Activated naive CD8-positive, alpha-beta T cell treated with anti-CD3 and anti-CD28 coated beads, Interleukin-2, amount 10 ng/mL, durations not matched to agents 7 days and 5 days (primary cell): ENCODE measurements around the gene FYN. TPM values are rescaled to one million over a fixed set of nuclear protein-coding genes. Genes with fewer than 3 reads are reported as not detected.

Experiments used
- ATAC-seq: fragments of 150-1000 bp; cut with Tn5 transposase; one replicate; pipeline ENCODE4 v1.10.0; 2021; ENCODE audit warnings: low read depth, moderate library complexity
- POLR2A ChIA-PET: fragments of 350-600 bp; sonication (Branson Sonifier 250); formaldehyde crosslinking; loops from one replicate; lab custom pipeline; 2021; ENCODE audit warnings: antibody characterized with exemption; lab: Charles Lee
- DNase-seq: peaks from one replicate; pipeline ENCODE4 v3.0.0; 2021
- H3K27ac Mint-ChIP-seq: one replicate; pipeline ENCODE4 v1.8.0; 2022; ENCODE audit warnings: mild to moderate bottlenecking, mixed read lengths
- H3K27me3 Mint-ChIP-seq: one replicate; pipeline ENCODE4 v1.8.0; 2022; ENCODE audit warnings: mild to moderate bottlenecking, moderate library complexity, mixed read lengths
- H3K36me3 Mint-ChIP-seq: one replicate; pipeline ENCODE4 v1.8.0; 2021; ENCODE audit warnings: mild to moderate bottlenecking, mixed read lengths
- H3K4me1 Mint-ChIP-seq: one replicate; pipeline ENCODE4 v1.8.0; 2021; ENCODE audit warnings: mixed read lengths
- H3K4me3 Mint-ChIP-seq: one replicate; pipeline ENCODE4 v1.8.0; 2022; ENCODE audit warnings: mild to moderate bottlenecking, moderate library complexity, mixed read lengths
- H3K9me3 Mint-ChIP-seq: one replicate; pipeline ENCODE4 v1.8.0; 2021; ENCODE audit warnings: mixed read lengths
- total RNA-seq, 2 experiments: library from RNA; stranded (reverse); gene quantifications; one replicate each; pipeline ENCODE4 v1.2.3, GENCODE V29; 2021

The FYN gene
- total RNA-seq, 2 experiments from 2014 or later, result 363 to 409 TPM

DNA sequence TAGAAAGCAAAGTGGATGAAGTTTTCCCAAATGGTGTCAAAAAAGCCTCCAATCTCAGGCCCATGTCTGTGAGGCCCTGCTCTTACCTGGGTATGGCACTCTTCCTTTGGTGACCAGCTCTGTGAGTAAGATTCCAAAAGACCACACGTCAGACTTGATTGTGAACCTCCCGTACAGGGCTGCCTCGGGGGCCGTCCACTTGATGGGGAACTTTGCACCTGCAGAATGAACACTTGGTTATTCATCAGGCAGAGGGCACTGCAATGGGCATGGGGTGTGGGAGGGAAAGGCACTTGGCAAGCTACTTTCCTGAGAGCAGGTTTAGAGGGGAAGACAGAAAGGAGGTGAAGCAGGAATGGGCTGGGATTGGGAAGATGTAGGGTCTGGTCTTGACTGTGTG, 198.8 kb downstream of the FYN start:
- no peak overlapping the region for H3K4me3 Mint-ChIP-seq
- POLR2A ChIA-PET, result interaction anchor here (0.5 kb wide), 1 partner anchor 334 kb away, joined by 3 read pairs; no protein-coding TSS in a partner anchor
- ATAC-seq, result no peak
- no peak overlapping the region for H3K27ac Mint-ChIP-seq
- peaks cover 23% of the 10 kb centered on the region for H3K36me3 Mint-ChIP-seq
- no peaks in the 10 kb centered on the region for H3K27me3 Mint-ChIP-seq
- DNase-seq, result no peak
- H3K4me1 Mint-ChIP-seq, result no peaks in the 10 kb centered on the region
- H3K9me3 Mint-ChIP-seq, result no peaks in the 10 kb centered on the region

DNA sequence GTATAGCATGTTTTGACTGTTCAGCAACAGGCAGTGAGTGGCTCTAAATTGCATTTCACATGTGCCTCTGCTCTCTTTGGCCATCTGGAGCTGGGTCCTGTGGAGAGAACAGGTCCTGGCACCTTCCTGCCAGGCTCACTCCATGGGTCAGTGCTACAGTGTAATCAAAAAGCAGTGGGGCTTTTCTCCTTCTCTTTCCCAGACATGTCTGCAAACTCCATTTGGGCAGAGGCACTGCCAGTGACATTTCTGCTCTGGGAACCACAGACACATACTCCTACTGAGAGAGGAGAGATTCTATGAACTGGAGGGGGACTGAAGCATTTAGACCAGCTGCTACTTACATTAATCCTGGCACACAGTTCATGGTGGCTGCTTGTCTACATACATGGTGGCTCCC, 199.3 kb downstream of the FYN start:
- POLR2A ChIA-PET, result no interaction called here
- Mint-ChIP-seq H3K27ac (no peak overlapping the region), H3K36me3 (peaks cover 23% of the 10 kb centered on the region), H3K4me1 (no peaks in the 10 kb centered on the region), H3K9me3 (no peaks in the 10 kb centered on the region), H3K27me3 (no peaks in the 10 kb centered on the region), H3K4me3 (no peak overlapping the region)
- no peak for DNase-seq
- ATAC-seq, result no peak

DNA sequence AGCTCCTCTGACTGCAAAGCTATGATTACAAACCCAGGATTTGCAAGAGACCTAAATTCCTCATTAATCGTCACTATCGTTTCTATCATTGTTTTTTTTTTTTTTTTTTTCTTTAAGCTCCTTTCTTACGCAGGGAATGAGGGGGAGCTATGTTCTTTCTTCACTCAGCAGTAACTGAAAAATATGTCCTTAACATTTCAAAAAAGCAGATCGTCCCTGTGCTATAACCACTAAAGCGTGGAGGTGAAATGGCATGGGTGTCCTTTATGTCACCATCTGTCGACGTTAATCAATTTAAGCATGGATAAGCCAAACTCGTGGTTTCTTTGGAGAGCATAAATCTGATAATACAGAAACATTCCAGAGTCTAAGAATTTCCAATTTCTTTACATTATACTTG, 199.7 kb downstream of the FYN start:
- no peaks in the 10 kb centered on the region for H3K9me3 Mint-ChIP-seq
- no peak for DNase-seq
- H3K4me3 Mint-ChIP-seq, result no peak overlapping the region
- no peaks in the 10 kb centered on the region for H3K27me3 Mint-ChIP-seq
- no peaks in the 10 kb centered on the region for H3K4me1 Mint-ChIP-seq
- no peak for ATAC-seq
- H3K36me3 Mint-ChIP-seq, result peaks cover 24% of the 10 kb centered on the region
- POLR2A ChIA-PET, result interaction anchor here (0.6 kb wide), 1 partner anchor 152 kb away, joined by 3 read pairs; no protein-coding TSS in a partner anchor
- no peak overlapping the region for H3K27ac Mint-ChIP-seq

DNA sequence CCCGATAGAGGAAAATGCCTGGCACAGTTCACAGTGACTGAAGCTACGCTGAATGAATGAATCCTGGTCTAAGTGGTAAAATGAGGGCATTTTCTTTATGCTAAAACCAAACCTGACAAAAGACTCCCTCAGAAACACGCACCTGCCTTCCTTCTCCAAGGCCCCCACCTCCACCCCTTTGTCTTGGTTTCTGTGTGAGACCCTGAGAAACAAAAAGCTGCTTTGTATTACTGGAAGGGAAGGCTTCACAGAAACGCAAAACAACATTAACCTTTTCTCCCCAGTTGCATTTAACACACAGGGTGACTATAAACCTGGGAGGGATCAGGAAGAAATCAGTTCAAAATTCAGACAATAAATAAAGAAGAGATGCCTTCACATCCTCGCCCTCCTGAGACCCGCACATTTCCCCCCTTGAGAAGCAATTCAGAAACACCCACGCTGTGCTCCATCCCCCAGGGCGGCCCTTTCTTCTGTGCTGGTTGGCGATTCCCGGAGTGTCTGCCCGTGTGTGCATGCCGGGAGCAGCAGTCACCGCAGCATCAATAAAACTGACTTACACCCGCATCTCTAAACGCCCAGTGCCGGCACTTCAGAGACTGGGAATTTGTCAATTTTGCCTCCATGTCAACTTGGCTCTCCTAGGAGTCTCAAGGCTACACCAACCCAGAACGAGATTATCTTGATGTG, 200.3 kb downstream of the FYN start:
- peaks cover 29% of the 10 kb centered on the region for H3K36me3 Mint-ChIP-seq
- H3K4me1 Mint-ChIP-seq, result peaks cover 3% of the 10 kb centered on the region
- no peaks in the 10 kb centered on the region for H3K9me3 Mint-ChIP-seq
- no peak for DNase-seq
- H3K4me3 Mint-ChIP-seq, result no peak overlapping the region
- ATAC-seq, result no peak
- H3K27ac Mint-ChIP-seq, result peak overlapping the region; percentile 4
- H3K27me3 Mint-ChIP-seq, result no peaks in the 10 kb centered on the region
- POLR2A ChIA-PET, result interaction anchor here (0.6 kb wide), 1 partner anchor 151 kb away, joined by 3 read pairs; no protein-coding TSS in a partner anchor

DNA sequence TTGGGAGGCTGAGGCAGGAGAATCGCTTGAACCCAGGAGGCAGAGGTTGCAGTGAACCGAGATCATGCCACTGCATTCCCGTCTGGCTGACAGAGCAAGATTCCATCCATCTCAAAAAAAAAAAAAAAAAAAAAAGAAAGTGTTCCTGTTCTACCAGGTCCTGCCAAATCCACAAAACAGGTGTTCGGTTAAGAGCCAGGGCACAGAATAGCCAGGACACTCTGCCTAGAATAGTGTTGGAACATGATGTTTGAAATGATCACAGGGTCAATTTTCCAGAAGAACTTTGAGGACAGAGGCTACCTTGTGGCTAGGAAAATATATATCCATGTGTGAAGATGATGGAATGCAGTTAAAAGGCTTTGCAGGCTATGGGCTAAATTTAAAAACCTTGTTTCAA, 203.9 kb downstream of the FYN start:
- H3K4me3 Mint-ChIP-seq, result no peak overlapping the region
- H3K9me3 Mint-ChIP-seq, result no peaks in the 10 kb centered on the region
- H3K27ac Mint-ChIP-seq, result no peak overlapping the region
- POLR2A ChIA-PET, result no interaction called here
- peaks cover 4% of the 10 kb centered on the region for H3K4me1 Mint-ChIP-seq
- ATAC-seq (no peak), DNase-seq (no peak)
- H3K36me3 Mint-ChIP-seq, result peaks cover 39% of the 10 kb centered on the region
- no peaks in the 10 kb centered on the region for H3K27me3 Mint-ChIP-seq

DNA sequence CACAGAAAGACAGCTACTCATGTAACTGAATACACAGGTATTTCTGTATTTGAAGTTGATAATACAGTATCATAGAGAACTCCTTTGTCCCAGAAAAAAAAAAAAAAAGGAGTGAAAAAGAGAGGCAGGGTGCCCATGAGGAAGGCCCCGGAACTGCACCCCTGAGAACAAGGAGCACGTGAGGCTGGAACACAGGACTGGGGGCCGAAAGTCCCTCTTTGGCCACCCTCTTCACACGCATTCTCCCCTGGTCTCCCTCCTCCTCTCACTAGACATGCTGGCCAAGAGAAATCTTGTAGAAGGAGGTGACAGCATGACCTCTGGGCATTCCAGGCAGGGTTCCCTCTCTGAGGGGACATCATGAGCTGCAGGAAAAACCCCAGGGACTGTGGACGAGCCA, 204.8 kb downstream of the FYN start:
- H3K27ac Mint-ChIP-seq, result no peak overlapping the region
- POLR2A ChIA-PET, result no interaction called here
- ATAC-seq, result no peak

DNA sequence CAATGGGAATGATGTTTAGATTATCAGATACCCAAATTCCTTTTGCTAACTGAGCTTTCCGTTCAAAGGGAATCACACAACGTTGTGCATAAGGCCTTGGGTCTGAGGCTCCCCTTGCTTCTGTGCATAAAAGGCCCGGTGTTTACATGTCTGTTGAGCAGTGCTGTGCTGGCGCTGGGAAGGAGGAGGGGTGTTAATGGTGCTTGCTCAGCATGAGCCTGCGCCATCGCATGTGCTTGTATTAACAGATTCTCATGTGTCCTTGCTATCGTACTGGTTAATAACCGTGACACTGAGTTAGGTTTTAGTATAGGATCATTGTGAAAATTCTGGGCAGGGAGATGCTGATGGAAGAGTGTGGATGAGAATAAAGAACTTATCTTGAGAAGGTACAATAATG, 205.3 kb downstream of the FYN start:
- Mint-ChIP-seq H3K36me3 (peaks cover 32% of the 10 kb centered on the region), H3K27me3 (no peaks in the 10 kb centered on the region), H3K4me1 (peaks cover 10% of the 10 kb centered on the region), H3K9me3 (no peaks in the 10 kb centered on the region), H3K27ac (no peak overlapping the region), H3K4me3 (no peak overlapping the region)
- DNase-seq, result no peak
- ATAC-seq, result no peak
- POLR2A ChIA-PET, result no interaction called here

More for the DNA sequence above, 204.8 kb downstream of the FYN start:
- Mint-ChIP-seq H3K27me3 (no peaks in the 10 kb centered on the region), H3K4me3 (no peak overlapping the region), H3K9me3 (no peaks in the 10 kb centered on the region), H3K36me3 (peaks cover 36% of the 10 kb centered on the region), H3K4me1 (peaks cover 9% of the 10 kb centered on the region)
- DNase-seq, result no peak

DNA sequence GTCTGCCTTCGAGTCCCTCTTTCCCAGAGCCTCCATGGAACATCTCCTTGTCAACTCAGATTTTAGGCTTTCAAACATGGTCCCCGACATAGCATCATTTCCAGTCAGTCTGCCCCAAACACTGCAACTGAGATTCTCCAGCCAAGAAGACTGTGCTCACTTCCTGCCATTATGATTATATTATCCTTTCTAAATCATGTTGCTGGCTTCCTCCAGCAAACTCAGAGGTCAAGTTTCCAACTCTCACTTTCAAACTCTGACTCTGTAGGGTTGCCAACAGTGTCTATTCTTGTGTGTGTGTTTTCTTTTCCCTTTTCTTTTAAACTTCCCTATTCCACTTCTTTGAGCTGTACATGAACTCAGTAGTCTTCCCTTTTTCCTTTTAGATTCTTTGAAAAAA, 206.4 kb downstream of the FYN start:
- Mint-ChIP-seq H3K4me1 (peaks cover 10% of the 10 kb centered on the region), H3K9me3 (no peaks in the 10 kb centered on the region), H3K27me3 (no peaks in the 10 kb centered on the region), H3K36me3 (peaks cover 32% of the 10 kb centered on the region), H3K4me3 (no peak overlapping the region), H3K27ac (peak overlapping the region; percentile 26)
- no peak for DNase-seq
- no peak for ATAC-seq
- POLR2A ChIA-PET, result no interaction called here

DNA sequence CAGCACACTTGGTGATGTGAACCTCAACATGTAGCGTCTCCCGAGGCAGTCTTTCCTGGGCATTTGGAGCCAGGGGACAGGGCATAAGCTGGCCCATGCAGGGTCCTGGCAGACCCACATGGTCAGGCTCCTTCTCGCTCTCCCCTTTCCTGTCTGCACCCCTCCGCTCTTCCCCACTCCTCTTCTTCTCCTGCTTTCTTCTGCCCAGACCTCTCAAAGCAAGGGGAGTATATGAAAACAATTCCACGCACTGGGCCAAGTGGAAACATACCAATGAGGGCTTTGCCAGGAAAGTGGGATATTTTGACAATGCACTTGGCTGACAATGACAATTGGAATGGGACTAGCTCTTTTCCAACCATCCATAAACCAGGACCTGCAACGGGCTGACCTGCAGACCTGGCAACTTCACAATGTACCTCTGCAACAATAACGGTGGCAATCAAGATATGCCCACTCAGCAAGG, 208.7 kb downstream of the FYN start:
- DNase-seq (no peak), ATAC-seq (no peak)
- Mint-ChIP-seq H3K4me3 (no peak overlapping the region), H3K27ac (no peak overlapping the region), H3K36me3 (peaks cover 22% of the 10 kb centered on the region), H3K27me3 (no peaks in the 10 kb centered on the region), H3K4me1 (peaks cover 10% of the 10 kb centered on the region), H3K9me3 (no peaks in the 10 kb centered on the region)
- POLR2A ChIA-PET, result no interaction called here

DNA sequence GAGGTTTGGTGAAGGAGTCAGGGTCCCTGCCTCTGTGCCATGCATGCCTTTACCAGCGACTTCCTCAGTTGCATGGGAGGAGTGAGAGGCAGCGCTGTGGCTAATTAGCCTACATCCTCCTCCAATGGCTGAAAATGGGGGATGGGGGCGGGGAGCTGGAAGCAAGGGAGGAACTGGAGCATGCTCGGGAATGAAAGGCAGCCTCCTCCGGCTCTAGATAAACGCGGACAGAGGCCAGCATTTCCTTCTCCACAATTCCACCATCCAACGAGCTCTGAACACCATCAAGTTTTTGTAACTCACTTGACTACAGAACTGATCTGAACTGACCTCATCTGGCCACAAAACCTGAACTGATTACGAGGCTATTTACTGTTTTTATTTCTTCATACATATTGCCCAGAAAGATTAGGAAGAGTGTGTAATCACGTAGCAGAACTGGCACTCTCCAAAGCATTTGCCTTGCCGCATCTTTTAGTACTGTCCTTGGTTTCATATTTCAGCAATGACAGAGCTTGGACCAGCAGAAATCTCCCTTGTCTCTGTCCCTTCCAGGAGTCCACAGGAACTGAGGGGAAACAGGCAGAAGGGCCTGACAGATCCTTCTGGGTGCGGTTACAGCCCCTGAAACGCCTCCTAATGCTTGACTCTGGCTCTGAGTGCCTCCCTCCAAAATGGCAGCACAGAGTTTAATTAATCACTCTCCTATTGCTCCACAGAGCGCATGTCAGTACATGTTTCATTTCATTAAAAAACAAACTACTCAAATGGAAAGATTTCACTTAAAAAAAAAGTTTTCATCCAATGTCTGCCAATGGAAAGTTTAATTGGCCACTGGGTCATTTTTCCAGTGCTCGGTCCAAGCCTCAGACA, 209.3 kb downstream of the FYN start:
- Mint-ChIP-seq H3K27ac (no peak overlapping the region), H3K36me3 (peaks cover 22% of the 10 kb centered on the region), H3K9me3 (no peaks in the 10 kb centered on the region), H3K27me3 (no peaks in the 10 kb centered on the region), H3K4me3 (no peak overlapping the region), H3K4me1 (peaks cover 10% of the 10 kb centered on the region)
- DNase-seq (no peak), ATAC-seq (no peak)
- POLR2A ChIA-PET, result no interaction called here

DNA sequence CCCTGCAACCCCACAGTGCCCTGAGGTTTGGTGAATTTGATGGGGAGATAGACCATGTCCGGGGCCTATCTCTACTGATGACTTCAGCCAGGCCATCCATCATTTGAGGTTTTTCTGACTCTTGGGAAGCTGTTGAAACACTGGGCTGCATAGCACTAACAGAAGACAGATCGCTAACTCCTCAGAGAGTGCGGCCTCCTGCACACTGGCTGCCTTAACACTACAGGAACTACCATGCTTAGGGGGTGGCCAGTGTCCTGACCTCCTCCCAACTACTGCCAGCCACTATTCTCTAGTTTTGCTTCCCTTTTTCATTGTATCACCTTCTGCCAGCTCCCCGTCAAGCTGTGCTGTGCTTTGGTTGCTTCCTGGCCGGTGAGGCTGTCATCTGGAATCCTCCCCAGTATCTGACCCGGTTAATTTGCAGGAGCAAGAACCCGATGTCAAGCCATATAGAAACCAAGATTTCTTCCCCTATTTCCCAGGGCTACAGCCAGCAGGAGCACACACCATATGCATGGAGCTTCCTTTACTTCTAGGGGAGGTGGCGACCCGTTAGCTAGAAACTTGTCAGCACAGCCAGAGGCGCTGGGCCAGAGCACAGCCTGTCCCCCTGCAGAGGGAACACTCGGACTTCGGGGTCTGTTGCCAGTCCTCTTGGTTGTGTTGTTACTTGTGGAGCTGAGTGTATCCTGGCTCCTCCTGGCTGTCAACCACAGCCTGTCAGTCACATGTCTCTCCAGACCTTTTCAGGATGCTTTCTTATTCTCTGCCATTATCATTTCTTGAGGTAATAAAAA, 210.3 kb downstream of the FYN start:
- H3K9me3 Mint-ChIP-seq, result no peaks in the 10 kb centered on the region
- peaks cover 15% of the 10 kb centered on the region for H3K36me3 Mint-ChIP-seq

DNA sequence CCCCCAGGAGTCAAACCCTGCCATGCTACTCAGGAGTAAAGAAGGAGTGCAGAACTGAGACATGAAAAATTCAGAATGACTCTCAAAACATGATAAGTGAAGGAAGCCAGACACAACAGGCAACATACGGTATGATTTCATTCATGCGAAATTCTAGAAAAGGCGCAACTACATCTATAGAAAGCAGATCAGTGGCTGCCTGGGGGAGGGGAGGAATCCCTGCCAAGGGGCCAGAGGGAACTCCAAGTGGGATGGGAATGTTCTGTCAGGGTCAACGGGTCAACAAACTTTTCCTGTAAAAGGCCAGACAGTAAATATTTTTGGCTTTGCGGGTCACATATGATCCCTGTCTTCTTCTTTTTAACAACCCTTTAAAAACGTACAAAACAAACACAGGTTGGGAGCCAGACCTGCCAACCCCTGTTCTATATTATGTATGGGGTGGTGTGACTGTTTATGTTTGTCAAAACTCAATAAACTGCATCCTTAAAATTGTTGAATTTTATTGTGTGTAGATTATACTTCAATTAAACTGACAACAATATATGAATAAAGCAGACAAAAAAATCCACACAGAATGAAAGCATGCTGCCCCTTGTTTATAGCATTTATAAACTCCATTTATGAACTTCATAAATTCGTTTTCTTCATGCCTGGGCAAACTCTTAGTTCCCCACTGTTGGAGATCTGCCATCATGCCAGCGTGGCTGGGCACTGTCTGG, 211.0 kb downstream of the FYN start:
- DNase-seq, result no peak
- Mint-ChIP-seq H3K9me3 (no peaks in the 10 kb centered on the region), H3K36me3 (peaks cover 9% of the 10 kb centered on the region), H3K27ac (no peak overlapping the region), H3K4me1 (peaks cover 6% of the 10 kb centered on the region), H3K4me3 (no peak overlapping the region), H3K27me3 (no peaks in the 10 kb centered on the region)
- no peak for ATAC-seq
- POLR2A ChIA-PET, result no interaction called here

More for the DNA sequence above, 210.3 kb downstream of the FYN start:
- Mint-ChIP-seq H3K27ac (no peak overlapping the region), H3K4me1 (peaks cover 8% of the 10 kb centered on the region), H3K4me3 (no peak overlapping the region), H3K27me3 (no peaks in the 10 kb centered on the region)
- POLR2A ChIA-PET, result no interaction called here
- DNase-seq (no peak), ATAC-seq (no peak)
